ENCODE results near the gene SLC25A40.
A peak's percentile ranks its signal among the peaks of the same experiment; 100 is the strongest.
"Not testable (repeated sequence)": the region's sequence is repeated elsewhere in the genome, so short reads cannot be mapped to it uniquely, and the experiment has no call there.

Gene SLC25A40

GRCh38 chr7:87833130-87833529 is 43.0 kb downstream of the SLC25A40 start:
- DNase-seq (ENCODE audit: low read depth) = peak; percentile 43
- no peak for TF ChIP-seq CTCF (IDR thresholded peaks at IDR 0.05; ENCODE audit: insufficient read depth, low read depth, low read length, missing control alignments)
- H3K4me3 ChIP-seq (ENCODE audit: low read length) = no peak overlapping the region

GRCh38 chr7:87831097-87831496 is 45.1 kb downstream of the SLC25A40 start:
- TF ChIP-seq CTCF (IDR thresholded peaks at IDR 0.05; ENCODE audit: insufficient read depth, low read depth, low read length, missing control alignments) = no peak
- DNase-seq (ENCODE audit: low read depth) = no peak
- H3K4me3 ChIP-seq (ENCODE audit: low read length) = no peak overlapping the region

DNA sequence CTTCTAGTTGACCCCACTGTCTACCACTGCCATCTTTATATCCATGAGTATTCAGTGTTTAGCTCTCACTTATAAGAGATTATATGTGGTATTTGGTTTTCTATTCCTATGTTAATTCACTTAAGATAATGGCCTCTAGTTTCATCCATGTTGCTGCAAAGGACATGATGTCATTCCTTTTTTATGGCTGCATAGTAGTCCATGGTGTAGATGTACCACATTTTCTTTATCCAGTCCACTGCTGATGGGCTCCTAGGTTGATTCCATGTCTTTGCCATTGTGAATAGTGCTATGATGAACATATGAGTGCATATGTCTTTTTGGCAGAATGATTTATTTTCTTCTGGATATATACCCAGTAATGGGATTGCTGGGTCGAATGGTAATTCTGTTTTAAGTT is 47.8 kb downstream of the SLC25A40 start:
- H3K4me3 ChIP-seq (ENCODE audit: low read length); DNase-seq (ENCODE audit: low read depth): not testable (repeated sequence)

- H3K4me3 ChIP-seq (ENCODE audit: low read length); DNase-seq (ENCODE audit: low read depth): not testable (repeated sequence)
Measured at GRCh38 chr7:87825369-87825768, 50.8 kb downstream of the SLC25A40 start.

- H3K4me3 ChIP-seq (ENCODE audit: low read length); DNase-seq (ENCODE audit: low read depth): not testable (repeated sequence)
Measured at GRCh38 chr7:87822056-87822455, 54.1 kb downstream of the SLC25A40 start.

GRCh38 chr7:87818336-87818735 is 57.8 kb downstream of the SLC25A40 start:
- DNase-seq (ENCODE audit: low read depth) = no peak
- H3K4me3 ChIP-seq (ENCODE audit: low read length) = no peak overlapping the region
- no peak for TF ChIP-seq CTCF (IDR thresholded peaks at IDR 0.05; ENCODE audit: insufficient read depth, low read depth, low read length, missing control alignments)

GRCh38 chr7:87816389-87816788 is 59.8 kb downstream of the SLC25A40 start:
- no peak for TF ChIP-seq CTCF (IDR thresholded peaks at IDR 0.05; ENCODE audit: insufficient read depth, low read depth, low read length, missing control alignments)
- DNase-seq (ENCODE audit: low read depth) = no peak
- no peak overlapping the region for H3K4me3 ChIP-seq (ENCODE audit: low read length)

DNA sequence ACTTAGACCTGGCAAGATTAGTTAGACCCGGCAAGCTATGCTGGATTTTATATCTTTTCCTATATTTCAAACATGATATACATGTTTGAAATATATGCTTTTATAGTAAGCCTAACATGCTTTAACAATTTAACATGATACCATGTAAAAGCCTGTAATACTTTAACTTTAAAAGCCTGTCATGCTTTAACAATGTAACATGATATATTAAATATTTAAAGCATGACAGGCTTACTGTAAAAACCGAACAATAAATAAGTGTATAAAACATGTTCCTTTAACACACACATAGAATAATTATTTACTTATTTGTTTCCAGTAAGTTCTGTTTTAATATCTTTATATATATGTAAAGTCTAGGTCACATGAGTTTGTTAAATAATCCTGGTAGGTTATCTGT is 65.4 kb downstream of the SLC25A40 start:
- no peak overlapping the region for H3K4me3 ChIP-seq (ENCODE audit: low read length)
- no peak for DNase-seq (ENCODE audit: low read depth)

More for the DNA sequence above, 65.4 kb downstream of the SLC25A40 start:
- no peak for TF ChIP-seq CTCF (IDR thresholded peaks at IDR 0.05; ENCODE audit: insufficient read depth, low read depth, low read length, missing control alignments)

Measured in epithelial cell of esophagus (primary cell).